A673 (cell line): Measurements from ENCODE around the gene HDAC7. TPM values are rescaled to one million over a fixed set of nuclear protein-coding genes. Genes with fewer than 3 reads are reported as not detected.

Experiments
- BruUV-seq: library from RNA; stranded (reverse); fragments of 400-500 nt; replicated peaks from 2 replicates; lab custom pipeline; 2021; lab: Mats Ljungman, UMichigan
- CTCF ChIA-PET: fragments of 300-600 bp; sonication (Branson Sonifier 250); formaldehyde crosslinking; loops from one replicate; lab custom pipeline; 2022; ENCODE audit warnings: antibody characterized with exemption; lab: Charles Lee
- POLR2A ChIA-PET: fragments of 300-600 bp; sonication (Branson Sonifier 250); formaldehyde crosslinking; loops from one replicate; lab custom pipeline; 2022; ENCODE audit warnings: antibody characterized with exemption; ENCODE audit not compliant: low non-redundant PET; lab: Charles Lee
- DNase-seq: peaks from one replicate; pipeline ENCODE4 v3.0.0-alpha.2; 2015; ENCODE audit warnings: low spot score
- H3K27ac ChIP-seq: fragments of 200-600 bp; sonication (generic); 2 replicates; pipeline ENCODE4 v1.5.1; 2016; ENCODE audit warnings: mixed run types, low read depth, mild to moderate bottlenecking, mixed read lengths, antibody characterized with exemption, low read length; ENCODE audit not compliant: poor library complexity, severe bottlenecking
- H3K27me3 ChIP-seq: fragments of 200-600 bp; sonication (generic); replicated peaks from 2 replicates; pipeline ENCODE4 v1.6.1; 2017; ENCODE audit warnings: mixed run types, low read depth, mild to moderate bottlenecking, mixed read lengths, antibody characterized with exemption, low read length; ENCODE audit not compliant: insufficient read depth, poor library complexity
- H3K36me3 ChIP-seq: fragments of 200-600 bp; sonication (generic); 2 replicates; pipeline ENCODE4 v1.6.1; 2016; ENCODE audit warnings: mixed run types, mild to moderate bottlenecking, mixed read lengths, antibody characterized with exemption, low read length; ENCODE audit not compliant: insufficient read depth, poor library complexity, severe bottlenecking
- H3K4me1 ChIP-seq: fragments of 200-600 bp; sonication (generic); 2 replicates; pipeline ENCODE4 v1.6.1; 2017; ENCODE audit warnings: mixed run types, mild to moderate bottlenecking, mixed read lengths, antibody characterized with exemption, low read length; ENCODE audit not compliant: insufficient read depth, poor library complexity, severe bottlenecking
- H3K4me3 ChIP-seq: fragments of 200-600 bp; sonication (generic); 2 replicates; pipeline ENCODE4 v1.5.1; 2016; ENCODE audit warnings: low read depth, mixed run types, mild to moderate bottlenecking, mixed read lengths, low read length; ENCODE audit not compliant: poor library complexity, severe bottlenecking
- H3K9me3 ChIP-seq: fragments of 200-600 bp; sonication (generic); 2 replicates; pipeline ENCODE4 v1.6.1; 2016; ENCODE audit warnings: mixed run types, low read depth, mild to moderate bottlenecking, mixed read lengths, antibody characterized with exemption, low read length; ENCODE audit not compliant: poor library complexity, severe bottlenecking
- EZH2 ChIP-seq: fragments of 200-600 bp; sonication (generic); IDR thresholded peaks from 2 replicates; pipeline ENCODE4 v1.6.1; 2017; ENCODE audit warnings: borderline replicate concordance, low read depth, mild to moderate bottlenecking, mixed read lengths, antibody characterized with exemption, low read length; ENCODE audit not compliant: poor library complexity, severe bottlenecking
- intact Hi-C: fragments of 100-400 bp; cut with micrococcal nuclease; formaldehyde crosslinking; loops from one replicate; pipeline ENCODE4 v1.10.0; 2022; ENCODE audit not compliant: unreplicated experiment
- total RNA-seq: library from RNA; stranded (reverse); gene quantifications from 2 replicates; pipeline ENCODE4 v1.2.3, GENCODE V29; 2021
- TF ChIP-seq, protein P1 (sequence below): fragments of 300-800, 200-600 bp; sonication (generic); conservative IDR thresholded peaks from 2 replicates; pipeline ENCODE4 v1.5.1; 2017; ENCODE audit warnings: low read depth, mild to moderate bottlenecking, antibody characterized with exemption, low read length, moderate library complexity, mixed read lengths

HDAC7 gene
- total RNA-seq, 1 experiment from 2014 or later: 58.9 TPM

DNA sequence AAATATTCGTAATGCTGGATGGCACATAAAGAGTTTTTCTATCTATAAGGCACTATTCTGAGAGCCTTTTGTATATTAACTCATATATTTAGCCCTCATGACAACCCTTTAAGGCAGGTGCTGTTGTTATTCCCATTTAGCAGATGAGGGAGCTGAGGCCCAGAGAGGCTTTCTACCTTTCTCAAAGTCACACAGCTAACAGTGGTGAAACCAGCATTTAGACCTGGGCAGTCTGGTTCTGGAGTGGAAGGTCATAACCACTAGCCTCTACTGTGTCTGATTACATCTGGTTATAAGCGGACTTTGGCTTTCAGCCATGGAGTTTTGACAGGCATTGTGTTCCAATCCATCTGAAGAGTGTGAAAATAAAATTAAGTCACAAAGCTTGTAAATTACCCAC lies 41.2 kb upstream of the HDAC7 start:
- no TSS peak for BruUV-seq

DNA sequence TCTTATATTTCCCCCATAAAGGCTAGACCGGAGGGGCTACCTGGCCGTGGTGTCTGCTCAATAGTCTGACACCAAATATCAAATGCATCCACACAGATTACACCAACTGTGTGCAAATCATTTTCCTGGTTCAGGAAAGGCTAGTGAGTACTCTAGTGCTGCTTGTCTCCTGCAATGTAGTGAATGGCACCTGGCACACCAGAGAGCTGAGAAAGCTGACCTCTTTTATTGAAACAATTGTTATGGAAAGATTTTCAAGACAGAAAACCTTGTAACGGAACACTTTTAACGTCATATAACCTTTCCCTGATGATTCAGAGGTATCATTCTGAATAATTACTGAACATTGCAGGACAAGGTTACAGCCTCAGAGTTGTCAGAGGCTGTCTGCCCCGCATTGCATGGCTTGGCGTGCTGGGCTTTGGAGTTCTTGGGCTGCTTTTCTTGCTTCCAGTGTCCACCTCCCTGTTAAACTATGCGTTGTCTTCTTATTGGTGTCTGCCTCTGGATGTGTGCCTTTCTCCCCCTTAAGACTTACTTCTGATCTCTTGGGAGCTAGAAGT lies 40.7 kb upstream of the HDAC7 start:
- ChIA-PET CTCF (no interaction called here), POLR2A (no interaction called here)
- DNase-seq: no peak
- no TSS peak for BruUV-seq
- H3K27ac ChIP-seq: no peak overlapping the region
- H3K4me1 ChIP-seq: no peaks in the 10 kb centered on the region
- no peaks in the 10 kb centered on the region for H3K36me3 ChIP-seq
- H3K4me3 ChIP-seq: no peak overlapping the region
- no peaks in the 10 kb centered on the region for H3K27me3 ChIP-seq
- intact Hi-C loops: no loop called here
- TF ChIP-seq EZH2: no peak
- TF ChIP-seq, protein P1, sequence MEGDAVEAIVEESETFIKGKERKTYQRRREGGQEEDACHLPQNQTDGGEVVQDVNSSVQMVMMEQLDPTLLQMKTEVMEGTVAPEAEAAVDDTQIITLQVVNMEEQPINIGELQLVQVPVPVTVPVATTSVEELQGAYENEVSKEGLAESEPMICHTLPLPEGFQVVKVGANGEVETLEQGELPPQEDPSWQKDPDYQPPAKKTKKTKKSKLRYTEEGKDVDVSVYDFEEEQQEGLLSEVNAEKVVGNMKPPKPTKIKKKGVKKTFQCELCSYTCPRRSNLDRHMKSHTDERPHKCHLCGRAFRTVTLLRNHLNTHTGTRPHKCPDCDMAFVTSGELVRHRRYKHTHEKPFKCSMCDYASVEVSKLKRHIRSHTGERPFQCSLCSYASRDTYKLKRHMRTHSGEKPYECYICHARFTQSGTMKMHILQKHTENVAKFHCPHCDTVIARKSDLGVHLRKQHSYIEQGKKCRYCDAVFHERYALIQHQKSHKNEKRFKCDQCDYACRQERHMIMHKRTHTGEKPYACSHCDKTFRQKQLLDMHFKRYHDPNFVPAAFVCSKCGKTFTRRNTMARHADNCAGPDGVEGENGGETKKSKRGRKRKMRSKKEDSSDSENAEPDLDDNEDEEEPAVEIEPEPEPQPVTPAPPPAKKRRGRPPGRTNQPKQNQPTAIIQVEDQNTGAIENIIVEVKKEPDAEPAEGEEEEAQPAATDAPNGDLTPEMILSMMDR: no peak
- H3K9me3 ChIP-seq: no peaks in the 10 kb centered on the region

More for the DNA sequence above, 41.2 kb upstream of the HDAC7 start:
- intact Hi-C loops: no loop called here
- TF ChIP-seq EZH2: no peak
- TF ChIP-seq, protein P1: no peak
- no peaks in the 10 kb centered on the region for H3K9me3 ChIP-seq
- ChIA-PET POLR2A (no interaction called here), CTCF (no interaction called here)
- H3K27ac ChIP-seq: no peak overlapping the region
- H3K4me1 ChIP-seq: no peaks in the 10 kb centered on the region
- no peaks in the 10 kb centered on the region for H3K27me3 ChIP-seq
- DNase-seq: no peak
- no peak overlapping the region for H3K4me3 ChIP-seq
- no peaks in the 10 kb centered on the region for H3K36me3 ChIP-seq

GRCh38 chr12:47858511-47859266 lies 39.0 kb upstream of the HDAC7 start:
- Histone ChIP-seq H3K4me3 (no peak overlapping the region), H3K4me1 (no peaks in the 10 kb centered on the region), H3K36me3 (no peaks in the 10 kb centered on the region), H3K9me3 (no peaks in the 10 kb centered on the region), H3K27me3 (no peaks in the 10 kb centered on the region), H3K27ac (no peak overlapping the region)
- intact Hi-C loops: no loop called here
- POLR2A ChIA-PET: no interaction called here
- CTCF ChIA-PET: no interaction called here
- BruUV-seq: no TSS peak
- no peak for DNase-seq
- TF ChIP-seq, protein P1: no peak
- no peak for TF ChIP-seq EZH2
